ENCODE data around the gene TOP1. TPM values are rescaled to one million over a fixed set of nuclear protein-coding genes. Genes with fewer than 3 reads are reported as not detected.

Gene TOP1
- total and polyA plus RNA-seq, 2 of the 4 experiments (the other 2 are of a cell fraction) = 14.0 to 21.5 TPM

GRCh38 chr20:41094353-41095055 is 65.9 kb downstream of the TOP1 start:
- H4K91ac ChIP-seq (ENCODE audit: insufficient read depth, low read depth, low read length) = no peak overlapping the region
- H2AK9ac ChIP-seq (replicated peaks; ENCODE audit: low read depth, low read length, poor library complexity) = no peak overlapping the region
- peak overlapping the region; percentile 62; the same call in 1 of the 2 replicates for H3K27ac ChIP-seq (ENCODE audit: insufficient read depth, low read length)
- peaks cover 18% of the 10 kb centered on the region for H3K4me1 ChIP-seq (ENCODE audit: control insufficient read depth, insufficient read depth, low read length)
- peaks cover 8% of the 10 kb centered on the region; the same call in 1 of the 2 replicates for H4K20me1 ChIP-seq (ENCODE audit: insufficient read depth, low read length)
- peak overlapping the region; percentile 5 for H2BK5ac ChIP-seq (ENCODE audit: low read depth, low read length, poor library complexity, severe bottlenecking)
- no CpG with 5 or more reads among the region's 2 CpGs for WGBS, 2 experiments (ENCODE audit: extremely low coverage in 2 of 2, insufficient read length in 1 of 2)
- no TSS peak for BruUV-seq (replicated peaks)
- H3K18ac ChIP-seq (ENCODE audit: low read depth, low read length) = peak overlapping the region; percentile 31
- no peak overlapping the region for H2BK20ac ChIP-seq (ENCODE audit: low read depth, low read length)
- dilution Hi-C loops (cut with HindIII; ENCODE audit: low sequenced_read_pairs, unreplicated experiment) (no loop called here), intact Hi-C loops (cut with micrococcal nuclease) (loop anchor here (1.0 kb wide), 3 partner anchors 64 to 126 kb away; no protein-coding TSS in a partner anchor), in situ Hi-C loops (cut with MboI; ENCODE audit: low sequenced_read_pairs) (loop anchor here (5.0 kb wide), 1 partner anchor 122 kb away; no protein-coding TSS in a partner anchor)
- no peaks in the 10 kb centered on the region for H3K9me3 ChIP-seq (ENCODE audit: control insufficient read depth, insufficient read depth, low read length)
- H3K14ac ChIP-seq (replicated peaks; ENCODE audit: low read depth, low read length) = no peak overlapping the region
- ChIA-PET CTCF (interaction anchor here (0.6 to 2.1 kb wide), 7 partner anchors 11 to 1224 kb away, joined by 3 to 15 read pairs (median 3); no protein-coding TSS in a partner anchor), POLR2A (ENCODE audit: unreplicated experiment) (interaction anchor here (0.5 kb wide), 1 partner anchor 101 kb away, joined by 3 read pairs; no protein-coding TSS in a partner anchor)
- ATAC-seq (ENCODE audit: low read depth) = peak; percentile 21; the same call in 1 of the 2 replicates
- no peak overlapping the region for H2BK120ac ChIP-seq (ENCODE audit: low read depth, low read length)
- peaks cover 21 to 53% of the 10 kb centered on the region in 2 experiments for H3K79me1 ChIP-seq (ENCODE audit: low read depth in 1 of 2, low read length in 2 of 2)
- peaks cover 2% of the 10 kb centered on the region; the same call in 1 of the 2 replicates for H3K9me1 ChIP-seq (ENCODE audit: insufficient read depth, low read length)
- H3K9ac ChIP-seq (ENCODE audit: low read depth, low read length) = no peak overlapping the region
- no peak overlapping the region for H3K4me2 ChIP-seq (ENCODE audit: low read depth, low read length)
- 0 out of 2 replicates have a peak overlapping the region, but pooled peaks have one; percentile 4 for H3K23ac ChIP-seq (ENCODE audit: low read depth, low read length)
- no peak overlapping the region for H2AFZ ChIP-seq (replicated peaks; ENCODE audit: low read length, poor library complexity)
- H4K5ac ChIP-seq (ENCODE audit: low read depth, low read length) = no peak overlapping the region; the same call in 1 of the 2 replicates
- no peak overlapping the region for H3K4ac ChIP-seq (ENCODE audit: low read depth, low read length)
- H3K36me3 ChIP-seq (ENCODE audit: control insufficient read depth, insufficient read depth, low read length) = peaks cover 43% of the 10 kb centered on the region
- H3K56ac ChIP-seq (ENCODE audit: extremely low read depth, insufficient read depth, low read length) = no peak overlapping the region
- no peak overlapping the region for H2BK15ac ChIP-seq (ENCODE audit: low read depth, low read length)
- peak; percentile 61 for DNase-seq
- H3K4me3 ChIP-seq (ENCODE audit: insufficient read depth, low read depth, low read length) = no peak overlapping the region
- H2AK5ac ChIP-seq (ENCODE audit: low read depth, low read length) = no peak overlapping the region; the same call in 1 of the 2 replicates
- no peaks in the 10 kb centered on the region for H3K27me3 ChIP-seq (ENCODE audit: control insufficient read depth, insufficient read depth, low read length)
- H4K8ac ChIP-seq (ENCODE audit: low read depth in 2 of 2, low read length in 2 of 2) = no peak overlapping the region
- TF ChIP-seq MXI1 (IDR thresholded peaks at IDR 0.05; ENCODE audit: borderline replicate concordance, low read depth, low read length) (no peak), CEBPB (IDR thresholded peaks at IDR 0.05; ENCODE audit: low read depth, low read length) (no peak), SMC3 (IDR thresholded peaks at IDR 0.05; ENCODE audit: low read depth, low read length) (no peak), RCOR1 (IDR thresholded peaks at IDR 0.05; ENCODE audit: insufficient replicate concordance, low read length) (no peak), ELK1 (IDR thresholded peaks at IDR 0.05; ENCODE audit: borderline replicate concordance, low read depth, low read length) (no peak), NFE2L2 (IDR thresholded peaks at IDR 0.05; ENCODE audit: low read depth, low read length) (no peak), BHLHE40 (IDR thresholded peaks at IDR 0.05; ENCODE audit: low read depth, low read length) (no peak), POLR2A (IDR thresholded peaks at IDR 0.05; ENCODE audit: low read depth, low read length) (no peak), RAD21 (IDR thresholded peaks at IDR 0.05; ENCODE audit: low read length) (no peak), RFX5 (IDR thresholded peaks at IDR 0.05; ENCODE audit: low read depth, low read length) (no peak), USF2 (IDR thresholded peaks at IDR 0.05; ENCODE audit: low read depth, low read length) (no peak), CHD1 (IDR thresholded peaks at IDR 0.05; ENCODE audit: low read depth, low read length) (no peak), MAFK (IDR thresholded peaks at IDR 0.05; ENCODE audit: low read depth, low read length) (no peak), CTCF (conservative IDR thresholded peaks at IDR 0.05; ENCODE audit: low read depth, low read length) (no peak)
